Measurements from ENCODE around the gene ZMYND10. TPM values are rescaled to one million over a fixed set of nuclear protein-coding genes. Genes with fewer than 3 reads are reported as not detected.

Gene ZMYND10
- total RNA-seq, 2 experiments from 2014 or later, result 1.7 to 2.8 TPM

- H4K20me1 ChIP-seq (ENCODE audit: insufficient read depth, low read length), result 0 out of 2 replicates have a peak, but pooled peaks cover 4% of the 10 kb centered on the region
- intact Hi-C loops (cut with micrococcal nuclease; ENCODE audit: unreplicated experiment), result loop anchor here (5.0 kb wide), 1 partner anchor 214 kb away; the partner anchor contains the start of genes C3orf18 and HEMK1
Observed at GRCh38 chr3:50353245-50354004, 7.9 kb upstream of the ZMYND10 start.

DNA sequence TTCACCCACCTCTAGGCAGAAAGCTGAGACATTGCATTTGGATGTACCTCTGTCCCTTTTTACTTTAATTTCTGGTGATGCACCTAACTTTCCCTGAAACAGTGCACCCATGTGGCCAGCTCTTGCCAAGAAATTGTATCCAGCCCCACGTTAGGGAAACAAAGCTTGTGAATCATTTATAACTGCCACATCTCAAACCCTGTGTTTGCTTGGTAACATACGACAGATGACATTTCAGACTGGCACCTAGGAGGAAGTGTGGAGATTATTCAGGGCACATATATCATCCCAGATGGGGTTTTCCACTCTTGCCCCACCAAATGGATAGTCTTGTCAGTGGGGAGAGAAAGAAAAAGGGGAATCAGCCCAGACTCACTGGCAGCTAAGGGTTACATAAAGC, 7.2 kb upstream of the ZMYND10 start:
- intact Hi-C loops (cut with micrococcal nuclease; ENCODE audit: unreplicated experiment), result loop anchor here (5.0 kb wide), 1 partner anchor 215 kb away; the partner anchor contains the start of genes C3orf18 and HEMK1
- H3K4me2 ChIP-seq (ENCODE audit: low read length), result no peak overlapping the region
- peaks cover 45% of the 10 kb centered on the region for H3K4me1 ChIP-seq (ENCODE audit: insufficient read depth, low read length, poor library complexity, severe bottlenecking)
- 0 out of 2 replicates have a peak, but pooled peaks cover 4% of the 10 kb centered on the region for H4K20me1 ChIP-seq (ENCODE audit: insufficient read depth, low read length)
- DNase-seq (ENCODE audit: low spot score), result no peak
- H3K79me2 ChIP-seq (ENCODE audit: insufficient read depth, low read depth, low read length), result peaks cover 19% of the 10 kb centered on the region; the same call in 1 of the 2 replicates
- H3K9me2 ChIP-seq (ENCODE audit: insufficient read depth, low read length), result no peaks in the 10 kb centered on the region
- peaks cover 44% of the 10 kb centered on the region for H3K36me3 ChIP-seq (ENCODE audit: insufficient read depth, low read length)
- no peak overlapping the region for H3K27ac ChIP-seq (ENCODE audit: low read depth, low read length, poor library complexity, severe bottlenecking)
- H2AFZ ChIP-seq (ENCODE audit: low read length), result no peak overlapping the region
- ChIA-PET CTCF (ENCODE audit: unreplicated experiment) (no interaction called here), POLR2A (interaction anchor here (0.6 to 1.5 kb wide), 2 partner anchors 15 to 77 kb away, joined by 4 to 7 read pairs; no protein-coding TSS in a partner anchor)
- no peak for TF ChIP-seq EZH2phosphoT487 (IDR thresholded peaks at IDR 0.05; ENCODE audit: borderline replicate concordance, low read depth, low read length)
- peak; percentile 71 for TF ChIP-seq CTCF (conservative IDR thresholded peaks at IDR 0.05; ENCODE audit: low read length)
- no TSS peak for BruUV-seq (replicated peaks)
- H3K9me3 ChIP-seq (ENCODE audit: low read length), result no peaks in the 10 kb centered on the region
- H3K4me3 ChIP-seq (ENCODE audit: low read depth, low read length, poor library complexity, severe bottlenecking), result no peak overlapping the region

More at GRCh38 chr3:50353245-50354004, 7.9 kb upstream of the ZMYND10 start:
- BruUV-seq (replicated peaks), result no TSS peak
- Histone ChIP-seq H3K9me3 (ENCODE audit: low read length) (no peaks in the 10 kb centered on the region), H3K9me2 (ENCODE audit: insufficient read depth, low read length) (no peaks in the 10 kb centered on the region), H3K4me2 (ENCODE audit: low read length) (no peak overlapping the region), H3K4me3 (ENCODE audit: low read depth, low read length, poor library complexity, severe bottlenecking) (no peak overlapping the region), H3K79me2 (ENCODE audit: insufficient read depth, low read depth, low read length) (peaks cover 25% of the 10 kb centered on the region; the same call in 1 of the 2 replicates), H3K36me3 (ENCODE audit: insufficient read depth, low read length) (peaks cover 46% of the 10 kb centered on the region), H3K27ac (ENCODE audit: low read depth, low read length, poor library complexity, severe bottlenecking) (no peak overlapping the region), H2AFZ (ENCODE audit: low read length) (no peak overlapping the region), H3K4me1 (ENCODE audit: insufficient read depth, low read length, poor library complexity, severe bottlenecking) (peaks cover 52% of the 10 kb centered on the region)
- TF ChIP-seq EZH2phosphoT487 (IDR thresholded peaks at IDR 0.05; ENCODE audit: borderline replicate concordance, low read depth, low read length), result no peak
- no peak for TF ChIP-seq CTCF (conservative IDR thresholded peaks at IDR 0.05; ENCODE audit: low read length)
- ChIA-PET CTCF (ENCODE audit: unreplicated experiment) (interaction anchor here (0.8 kb wide), 1 partner anchor 38 kb away, joined by 3 read pairs; no protein-coding TSS in a partner anchor), POLR2A (interaction anchor here (1.5 kb wide), 1 partner anchor 16 kb away, joined by 4 read pairs; no protein-coding TSS in a partner anchor)
- DNase-seq (ENCODE audit: low spot score), result no peak

All from OCI-LY7 (cell line).